ENCODE measurements around the gene TEX13A.
A peak's percentile ranks its signal among the peaks of the same experiment; 100 is the strongest.
"Not testable (repeated sequence)": the region's sequence is repeated elsewhere in the genome, so short reads cannot be mapped to it uniquely, and the experiment has no call there.

TEX13A gene

DNA sequence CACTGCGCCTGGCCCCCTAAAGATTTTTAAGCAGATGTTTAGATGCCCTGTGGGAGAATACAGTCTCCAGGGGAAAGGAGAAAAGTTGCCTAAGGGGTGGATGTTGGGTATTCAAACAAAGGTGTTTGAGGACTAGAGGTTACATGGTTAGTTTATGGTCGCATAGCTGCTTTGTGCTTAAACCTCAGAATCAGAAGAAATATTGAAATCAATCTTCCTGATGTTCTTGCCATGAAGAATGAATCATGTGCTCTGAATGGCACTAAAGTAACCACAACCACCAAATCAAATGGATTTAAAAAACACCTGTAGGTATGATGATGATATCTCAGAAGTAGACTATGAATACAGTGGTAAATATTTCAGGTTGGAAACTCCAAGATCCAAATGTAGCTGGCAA is 42.7 kb upstream of the TEX13A start:
- DNase-seq (ENCODE audit: low read depth in 2 of 2) = no peak
- H3K4me3 ChIP-seq (replicated peaks in 1 of 2; ENCODE audit: low read depth in 2 of 2, low read length in 2 of 2) = no peak overlapping the region
- TF ChIP-seq, protein P1, sequence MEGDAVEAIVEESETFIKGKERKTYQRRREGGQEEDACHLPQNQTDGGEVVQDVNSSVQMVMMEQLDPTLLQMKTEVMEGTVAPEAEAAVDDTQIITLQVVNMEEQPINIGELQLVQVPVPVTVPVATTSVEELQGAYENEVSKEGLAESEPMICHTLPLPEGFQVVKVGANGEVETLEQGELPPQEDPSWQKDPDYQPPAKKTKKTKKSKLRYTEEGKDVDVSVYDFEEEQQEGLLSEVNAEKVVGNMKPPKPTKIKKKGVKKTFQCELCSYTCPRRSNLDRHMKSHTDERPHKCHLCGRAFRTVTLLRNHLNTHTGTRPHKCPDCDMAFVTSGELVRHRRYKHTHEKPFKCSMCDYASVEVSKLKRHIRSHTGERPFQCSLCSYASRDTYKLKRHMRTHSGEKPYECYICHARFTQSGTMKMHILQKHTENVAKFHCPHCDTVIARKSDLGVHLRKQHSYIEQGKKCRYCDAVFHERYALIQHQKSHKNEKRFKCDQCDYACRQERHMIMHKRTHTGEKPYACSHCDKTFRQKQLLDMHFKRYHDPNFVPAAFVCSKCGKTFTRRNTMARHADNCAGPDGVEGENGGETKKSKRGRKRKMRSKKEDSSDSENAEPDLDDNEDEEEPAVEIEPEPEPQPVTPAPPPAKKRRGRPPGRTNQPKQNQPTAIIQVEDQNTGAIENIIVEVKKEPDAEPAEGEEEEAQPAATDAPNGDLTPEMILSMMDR (IDR thresholded peaks at IDR 0.05; ENCODE audit: low read depth, low read length) = no peak

- no peak for DNase-seq (ENCODE audit: low read depth in 2 of 2)
- TF ChIP-seq, protein P1 (IDR thresholded peaks at IDR 0.05; ENCODE audit: low read depth, low read length) = no peak
- H3K4me3 ChIP-seq (replicated peaks in 1 of 2; ENCODE audit: low read depth in 2 of 2, low read length in 2 of 2) = no peak overlapping the region
Observed at GRCh38 chrX:105260291-105261043, 40.0 kb upstream of the TEX13A start.

GRCh38 chrX:105241056-105241455 is 20.6 kb upstream of the TEX13A start:
- H3K4me3 ChIP-seq (replicated peaks in 1 of 2; ENCODE audit: low read depth in 2 of 2, low read length in 2 of 2) = no peak overlapping the region
- DNase-seq (ENCODE audit: low read depth in 2 of 2) = peak; percentile 8 to 25
- TF ChIP-seq, protein P1 (IDR thresholded peaks at IDR 0.05; ENCODE audit: low read depth, low read length) = no peak

GRCh38 chrX:105237407-105237806 is 16.9 kb upstream of the TEX13A start:
- not testable (repeated sequence) for H3K4me3 ChIP-seq (replicated peaks in 1 of 2; ENCODE audit: low read depth in 2 of 2, low read length in 2 of 2); DNase-seq (ENCODE audit: low read depth in 2 of 2)

DNA sequence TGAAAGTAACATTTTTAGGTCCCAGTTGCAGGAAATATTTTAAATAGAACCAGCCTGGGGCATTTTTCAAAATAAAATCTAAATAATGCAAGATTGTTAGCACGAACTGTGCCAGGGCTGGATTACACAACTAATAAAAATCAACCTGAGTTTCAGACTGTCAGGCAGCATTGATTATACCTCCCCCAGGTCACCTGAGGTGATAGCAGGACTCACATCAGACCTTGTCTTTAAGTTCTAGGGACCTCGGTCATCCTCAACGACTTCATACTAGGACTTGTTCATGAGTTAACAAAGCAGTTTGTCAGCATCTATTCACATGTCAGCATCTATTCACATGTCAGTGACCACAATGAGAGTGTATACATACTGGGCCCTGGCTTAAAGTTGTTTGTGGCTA is 8.7 kb upstream of the TEX13A start:
- DNase-seq (ENCODE audit: low read depth in 2 of 2) = no peak
- TF ChIP-seq, protein P1 (IDR thresholded peaks at IDR 0.05; ENCODE audit: low read depth, low read length) = no peak
- no peak overlapping the region for H3K4me3 ChIP-seq (replicated peaks in 1 of 2; ENCODE audit: low read depth in 2 of 2, low read length in 2 of 2)

GRCh38 chrX:105228602-105229001 is 8.1 kb upstream of the TEX13A start:
- no peak overlapping the region for H3K4me3 ChIP-seq (replicated peaks in 1 of 2; ENCODE audit: low read depth in 2 of 2, low read length in 2 of 2)
- DNase-seq (ENCODE audit: low read depth in 2 of 2) = peak in 1 of 2 donors; percentile 1
- TF ChIP-seq, protein P1 (IDR thresholded peaks at IDR 0.05; ENCODE audit: low read depth, low read length) = no peak

DNA sequence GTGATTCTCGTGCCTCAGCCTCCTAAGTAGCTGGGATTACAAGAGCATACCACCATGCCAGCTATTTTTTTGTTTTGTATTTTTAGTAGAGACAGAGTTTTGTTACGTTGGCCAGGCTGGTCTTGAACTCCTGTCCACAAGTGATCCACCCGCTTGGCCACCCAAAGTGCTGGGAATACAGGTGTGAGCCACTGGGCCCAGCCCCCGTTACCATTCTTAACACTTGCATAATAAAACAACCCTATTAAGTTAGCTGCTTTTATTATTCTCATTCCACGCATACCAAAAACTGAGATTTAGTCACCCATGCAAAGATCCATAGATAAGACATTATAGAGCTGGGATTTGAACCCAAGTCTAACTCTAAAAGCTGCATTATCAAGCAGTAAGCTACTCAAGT is 6.0 kb upstream of the TEX13A start:
- TF ChIP-seq, protein P1 (IDR thresholded peaks at IDR 0.05; ENCODE audit: low read depth, low read length) = no peak
- no peak overlapping the region for H3K4me3 ChIP-seq (replicated peaks in 1 of 2; ENCODE audit: low read depth in 2 of 2, low read length in 2 of 2)
- no peak for DNase-seq (ENCODE audit: low read depth in 2 of 2)

Measured in cardiac fibroblast (primary cell).